ENCODE measurements around the gene LHX4. TPM values are rescaled to one million over a fixed set of nuclear protein-coding genes. Genes with fewer than 3 reads are reported as not detected.
A peak's percentile ranks its signal among the peaks of the same experiment; 100 is the strongest.

Gene LHX4
- total RNA-seq, 2 donors from 2014 or later, result not detected

- peak; percentile 37 for DNase-seq
- Histone ChIP-seq H3K27ac (ENCODE audit: low read depth, low read length) (no peak overlapping the region), H3K4me1 (ENCODE audit: control insufficient read depth, insufficient read depth, low read length) (no peaks in the 10 kb centered on the region), H3K9me3 (ENCODE audit: control insufficient read depth, low read length) (no peaks in the 10 kb centered on the region), H3K27me3 (ENCODE audit: control insufficient read depth, insufficient read depth, low read length, poor library complexity, severe bottlenecking) (no peaks in the 10 kb centered on the region), H3K36me3 (ENCODE audit: control insufficient read depth, insufficient read depth, low read length) (peaks cover 13% of the 10 kb centered on the region), H3K4me3 (ENCODE audit: low read length) (no peak overlapping the region), H3K9ac (ENCODE audit: extremely low read depth, low read length, poor library complexity, severe bottlenecking) (no peak overlapping the region)
- Mint-ChIP-seq H3K27ac (no peak overlapping the region), H3K4me3 (no peak overlapping the region), H3K9me3 (no peaks in the 10 kb centered on the region), H3K4me1 (peaks cover 23% of the 10 kb centered on the region), H3K36me3 (ENCODE audit: low read depth) (peaks cover 38% of the 10 kb centered on the region), H3K27me3 (ENCODE audit: insufficient read depth) (no peaks in the 10 kb centered on the region)
- TF ChIP-seq CTCF (conservative IDR thresholded peaks at IDR 0.05), result no peak
- WGBS, 2 experiments (ENCODE audit: insufficient coverage in 1 of 2, insufficient read length in 1 of 2), result 94 to 100% methylated on average over 2 of the region's 2 CpGs
Observed at GRCh38 chr1:180273066-180273465, 43.0 kb downstream of the LHX4 start.

GRCh38 chr1:180274221-180274620, 44.2 kb downstream of the LHX4 start:
- H3K9me3 ChIP-seq (ENCODE audit: control insufficient read depth, low read length), result no peaks in the 10 kb centered on the region
- H3K36me3 ChIP-seq (ENCODE audit: control insufficient read depth, insufficient read depth, low read length), result peaks cover 13% of the 10 kb centered on the region
- WGBS, 2 experiments (ENCODE audit: insufficient coverage in 1 of 2, insufficient read length in 1 of 2), result 93 to 97% methylated on average over 10 to 11 of the region's 11 CpGs
- H3K4me1 ChIP-seq (ENCODE audit: control insufficient read depth, insufficient read depth, low read length), result no peaks in the 10 kb centered on the region
- H3K4me3 ChIP-seq (ENCODE audit: low read length), result no peak overlapping the region
- Mint-ChIP-seq H3K4me1 (peaks cover 13% of the 10 kb centered on the region), H3K4me3 (no peak overlapping the region), H3K9me3 (no peaks in the 10 kb centered on the region), H3K27ac (no peak overlapping the region), H3K36me3 (ENCODE audit: low read depth) (peaks cover 38% of the 10 kb centered on the region), H3K27me3 (ENCODE audit: insufficient read depth) (no peaks in the 10 kb centered on the region)
- no peak overlapping the region for H3K27ac ChIP-seq (ENCODE audit: low read depth, low read length)
- no peak overlapping the region for H3K9ac ChIP-seq (ENCODE audit: extremely low read depth, low read length, poor library complexity, severe bottlenecking)
- no peak for DNase-seq
- no peaks in the 10 kb centered on the region for H3K27me3 ChIP-seq (ENCODE audit: control insufficient read depth, insufficient read depth, low read length, poor library complexity, severe bottlenecking)
- TF ChIP-seq CTCF (conservative IDR thresholded peaks at IDR 0.05), result no peak

GRCh38 chr1:180275726-180276125, 45.7 kb downstream of the LHX4 start:
- Histone ChIP-seq H3K27me3 (ENCODE audit: control insufficient read depth, insufficient read depth, low read length, poor library complexity, severe bottlenecking) (no peaks in the 10 kb centered on the region), H3K9me3 (ENCODE audit: control insufficient read depth, low read length) (no peaks in the 10 kb centered on the region), H3K9ac (ENCODE audit: extremely low read depth, low read length, poor library complexity, severe bottlenecking) (no peak overlapping the region), H3K27ac (ENCODE audit: low read depth, low read length) (no peak overlapping the region), H3K4me3 (ENCODE audit: low read length) (no peak overlapping the region), H3K4me1 (ENCODE audit: control insufficient read depth, insufficient read depth, low read length) (no peaks in the 10 kb centered on the region), H3K36me3 (ENCODE audit: control insufficient read depth, insufficient read depth, low read length) (peaks cover 13% of the 10 kb centered on the region)
- Mint-ChIP-seq H3K4me1 (peaks cover 6% of the 10 kb centered on the region), H3K27me3 (ENCODE audit: insufficient read depth) (no peaks in the 10 kb centered on the region), H3K4me3 (no peak overlapping the region), H3K9me3 (no peaks in the 10 kb centered on the region), H3K36me3 (ENCODE audit: low read depth) (peaks cover 38% of the 10 kb centered on the region), H3K27ac (no peak overlapping the region)
- WGBS, 2 experiments (ENCODE audit: insufficient coverage in 1 of 2, insufficient read length in 1 of 2), result 93 to 97% methylated on average over 4 to 5 of the region's 5 CpGs
- TF ChIP-seq CTCF (conservative IDR thresholded peaks at IDR 0.05), result no peak
- DNase-seq, result no peak
